Activated CD4-positive, CD25-positive, alpha-beta regulatory T cell (primary cell): ENCODE results near the gene ZIC4.

Experiments used
- DNase-seq, 4 experiments: peaks; one replicate each; lab custom pipeline; 2025; lab: John Stamatoyannopoulos, UW

ZIC4 gene

GRCh38 chr3:147418371-147418781, 12.0 kb upstream of the ZIC4 start:
- no peak for DNase-seq

- DNase-seq, result no peak
Measured at GRCh38 chr3:147417551-147418295, 11.4 kb upstream of the ZIC4 start.

GRCh38 chr3:147416931-147417330, 10.6 kb upstream of the ZIC4 start:
- no peak for DNase-seq

GRCh38 chr3:147415874-147416273, 9.5 kb upstream of the ZIC4 start:
- no peak for DNase-seq

GRCh38 chr3:147415286-147415685, 8.9 kb upstream of the ZIC4 start:
- no peak for DNase-seq

- DNase-seq, result no peak
Measured at GRCh38 chr3:147414390-147415138, 8.2 kb upstream of the ZIC4 start.

GRCh38 chr3:147413686-147414389, 7.5 kb upstream of the ZIC4 start:
- no peak for DNase-seq

GRCh38 chr3:147412917-147413685, 6.8 kb upstream of the ZIC4 start:
- DNase-seq, result no peak

- DNase-seq, result no peak
Measured at GRCh38 chr3:147412261-147412916, 6.0 kb upstream of the ZIC4 start.

- DNase-seq, result no peak
Measured at GRCh38 chr3:147411815-147412241, 5.5 kb upstream of the ZIC4 start.

GRCh38 chr3:147411238-147411814, 5.0 kb upstream of the ZIC4 start:
- no peak for DNase-seq

GRCh38 chr3:147410526-147411237, 4.3 kb upstream of the ZIC4 start:
- no peak for DNase-seq

GRCh38 chr3:147410116-147410525, 3.8 kb upstream of the ZIC4 start:
- DNase-seq, result no peak

GRCh38 chr3:147409143-147410115, 3.1 kb upstream of the ZIC4 start, which contains the start of gene ZIC1:
ZIC1 (plus strand) TSS chr3:147409365; CDS start chr3:147410113, 748 bp downstream.
- no peak for DNase-seq

GRCh38 chr3:147408188-147409100, 2.1 kb upstream of the ZIC4 start:
- DNase-seq, result no peak

GRCh38 chr3:147407498-147408187, 1.3 kb upstream of the ZIC4 start:
- no peak for DNase-seq

- DNase-seq, result no peak
Measured at GRCh38 chr3:147407114-147407497, 763 bp upstream of the ZIC4 start.
